GM18870 (cell line): ENCODE results near the gene TRAF5.

Experiments
- ATAC-seq: cut with Tn5 transposase; IDR thresholded peaks from one replicate; pipeline ENCODE4 v1.9.1; 2021; ENCODE audit warnings: moderate library complexity; ENCODE audit not compliant: unreplicated experiment

TRAF5 gene

GRCh38 chr1:211328084-211328694, 1.6 kb downstream of the TRAF5 start:
- ATAC-seq, result no peak

GRCh38 chr1:211328866-211329475, 2.3 kb downstream of the TRAF5 start:
- ATAC-seq, result no peak

GRCh38 chr1:211329764-211330201, 3.1 kb downstream of the TRAF5 start:
- no peak for ATAC-seq

- ATAC-seq, result no peak
Measured at GRCh38 chr1:211330282-211330936, 3.8 kb downstream of the TRAF5 start.

GRCh38 chr1:211331011-211331709, 4.5 kb downstream of the TRAF5 start:
- ATAC-seq, result no peak

GRCh38 chr1:211332036-211332616, 5.5 kb downstream of the TRAF5 start:
- ATAC-seq, result no peak

GRCh38 chr1:211332830-211333229, 6.2 kb downstream of the TRAF5 start:
- no peak for ATAC-seq

- ATAC-seq, result no peak
Measured at GRCh38 chr1:211333906-211334305, 7.3 kb downstream of the TRAF5 start.

- no peak for ATAC-seq
Measured at GRCh38 chr1:211334986-211335385, 8.4 kb downstream of the TRAF5 start.

GRCh38 chr1:211335522-211336157, 9.0 kb downstream of the TRAF5 start:
- ATAC-seq, result peak; percentile 86

GRCh38 chr1:211336161-211336560, 9.5 kb downstream of the TRAF5 start:
- no peak for ATAC-seq

GRCh38 chr1:211336775-211337174, 10.1 kb downstream of the TRAF5 start:
- no peak for ATAC-seq

GRCh38 chr1:211337430-211338223, 11.0 kb downstream of the TRAF5 start:
- ATAC-seq, result no peak

- ATAC-seq, result no peak
Measured at GRCh38 chr1:211338224-211338620, 11.6 kb downstream of the TRAF5 start.

- ATAC-seq, result no peak
Measured at GRCh38 chr1:211339631-211340041, 13.0 kb downstream of the TRAF5 start.

- ATAC-seq, result no peak
Measured at GRCh38 chr1:211340622-211341507, 14.2 kb downstream of the TRAF5 start.

GRCh38 chr1:211341999-211342398, 15.4 kb downstream of the TRAF5 start:
- ATAC-seq, result no peak

GRCh38 chr1:211343607-211344006, 17.0 kb downstream of the TRAF5 start:
- ATAC-seq, result no peak

GRCh38 chr1:211344152-211344618, 17.6 kb downstream of the TRAF5 start:
- ATAC-seq, result no peak
